Stimulated activated naive CD8-positive, alpha-beta T cell treated with anti-CD3 and anti-CD28 coated beads, Interleukin-15, amount 100 ng/mL, for 72 hours (primary cell): ENCODE results near the gene HERPUD2.
"Not testable (repeated sequence)": the region's sequence is repeated elsewhere in the genome, so short reads cannot be mapped to it uniquely, and the experiment has no call there.

Experiments used
- ATAC-seq: fragments of 150-1000 bp; cut with Tn5 transposase; 2 replicates; pipeline ENCODE4 v1.10.0; 2021; ENCODE audit warnings: mild to moderate bottlenecking, moderate library complexity
- DNase-seq, 2 donors: peaks; one replicate each; pipeline ENCODE4 v3.0.0; 2021 to 2022
- H3K27ac Mint-ChIP-seq, 2 donors: one replicate each; pipeline ENCODE4 v1.8.0; 2022; ENCODE audit warnings: mild to moderate bottlenecking in 2 of 2, mixed read lengths in 2 of 2, moderate library complexity in 2 of 2
- H3K27me3 Mint-ChIP-seq: one replicate; pipeline ENCODE4 v1.8.0; 2022; ENCODE audit warnings: mixed read lengths
- H3K4me1 Mint-ChIP-seq: one replicate; pipeline ENCODE4 v1.8.0; 2022; ENCODE audit warnings: mild to moderate bottlenecking, mixed read lengths
- H3K4me3 Mint-ChIP-seq, 2 donors: one replicate each; pipeline ENCODE4 v1.8.0; 2022; ENCODE audit warnings: mild to moderate bottlenecking in 2 of 2, mixed read lengths in 2 of 2, moderate library complexity in 1 of 2
- H3K9me3 Mint-ChIP-seq, 2 donors: one replicate each; pipeline ENCODE4 v1.8.0; 2022; ENCODE audit warnings: mixed read lengths in 2 of 2

HERPUD2 gene

GRCh38 chr7:35699796-35700305, 4.9 kb upstream of the HERPUD2 start:
- Mint-ChIP-seq H3K9me3 (no peaks in the 10 kb centered on the region), H3K4me3 (no peak overlapping the region), H3K4me1 (peaks cover 37% of the 10 kb centered on the region), H3K27ac (no peak overlapping the region), H3K27me3 (no peaks in the 10 kb centered on the region)
- ATAC-seq: no peak
- no peak for DNase-seq

- not testable (repeated sequence) for H3K9me3 Mint-ChIP-seq, DNase-seq, ATAC-seq, H3K4me3 Mint-ChIP-seq, H3K27ac Mint-ChIP-seq, H3K27me3 Mint-ChIP-seq
- peaks cover 42% of the 10 kb centered on the region for H3K4me1 Mint-ChIP-seq
These were observed 3.4 kb upstream of the HERPUD2 start for GRCh38 chr7:35698382-35698781.

GRCh38 chr7:35697414-35698175, 2.7 kb upstream of the HERPUD2 start:
- peaks cover 50% of the 10 kb centered on the region for H3K4me1 Mint-ChIP-seq
- no peak overlapping the region for H3K4me3 Mint-ChIP-seq

GRCh38 chr7:35695987-35696386, 1.1 kb upstream of the HERPUD2 start:
- Mint-ChIP-seq H3K4me1 (peaks cover 54% of the 10 kb centered on the region), H3K9me3 (no peaks in the 10 kb centered on the region), H3K4me3 (peak overlapping the region; percentile 92 to 97), H3K27me3 (no peaks in the 10 kb centered on the region), H3K27ac (peak overlapping the region; percentile 99)
- DNase-seq (no peak), ATAC-seq (no peak)

More at GRCh38 chr7:35697414-35698175, 2.7 kb upstream of the HERPUD2 start:
- Mint-ChIP-seq H3K27me3 (no peaks in the 10 kb centered on the region), H3K9me3 (no peaks in the 10 kb centered on the region), H3K27ac (no peak overlapping the region)
- DNase-seq (no peak), ATAC-seq (no peak)

GRCh38 chr7:35695473-35695850, 527 bp upstream of the HERPUD2 start:
- peak in 1 of 2 donors; percentile 42 for DNase-seq

GRCh38 chr7:35694161-35694783, 663 bp downstream of the HERPUD2 start:
- Mint-ChIP-seq H3K4me3 (peak overlapping the region; percentile 92 to 97), H3K27me3 (no peaks in the 10 kb centered on the region), H3K9me3 (no peaks in the 10 kb centered on the region), H3K27ac (peak overlapping the region; percentile 92 to 95), H3K4me1 (peaks cover 60% of the 10 kb centered on the region)
- DNase-seq (peak in 1 of 2 donors; percentile 34), ATAC-seq (peak; percentile 16)

More at GRCh38 chr7:35695473-35695850, 527 bp upstream of the HERPUD2 start:
- peak overlapping the region; percentile 99 for H3K27ac Mint-ChIP-seq
- no peaks in the 10 kb centered on the region for H3K27me3 Mint-ChIP-seq
- no peaks in the 10 kb centered on the region for H3K9me3 Mint-ChIP-seq
- H3K4me3 Mint-ChIP-seq: peak overlapping the region; percentile 92 to 97
- ATAC-seq: peak; percentile 63
- peaks cover 54% of the 10 kb centered on the region for H3K4me1 Mint-ChIP-seq

GRCh38 chr7:35691827-35692307, 3.1 kb downstream of the HERPUD2 start:
- ATAC-seq (peak; percentile 37), DNase-seq (peak; percentile 26 to 34)
- H3K27ac Mint-ChIP-seq: peak overlapping the region; percentile 50 to 87
- peaks cover 73% of the 10 kb centered on the region for H3K4me1 Mint-ChIP-seq
- no peaks in the 10 kb centered on the region for H3K27me3 Mint-ChIP-seq
- H3K9me3 Mint-ChIP-seq: no peaks in the 10 kb centered on the region
- peak overlapping the region; percentile 92 to 97 for H3K4me3 Mint-ChIP-seq

GRCh38 chr7:35691366-35691765, 3.6 kb downstream of the HERPUD2 start:
- H3K27ac Mint-ChIP-seq: peak overlapping the region; percentile 79 to 87
- peaks cover 70% of the 10 kb centered on the region for H3K4me1 Mint-ChIP-seq
- no peak for ATAC-seq
- peak overlapping the region; percentile 92 to 97 for H3K4me3 Mint-ChIP-seq
- no peaks in the 10 kb centered on the region for H3K27me3 Mint-ChIP-seq
- DNase-seq: no peak
- no peaks in the 10 kb centered on the region for H3K9me3 Mint-ChIP-seq

GRCh38 chr7:35690614-35691013, 4.3 kb downstream of the HERPUD2 start:
- not testable (repeated sequence) for H3K27me3 Mint-ChIP-seq, H3K9me3 Mint-ChIP-seq, ATAC-seq, DNase-seq
- peak overlapping the region in 1 of 2 donors; percentile 95 for H3K27ac Mint-ChIP-seq
- H3K4me1 Mint-ChIP-seq: peaks cover 62% of the 10 kb centered on the region
- H3K4me3 Mint-ChIP-seq: peak overlapping the region; percentile 92 to 97

- no peak for DNase-seq
- Mint-ChIP-seq H3K9me3 (no peaks in the 10 kb centered on the region), H3K27ac (no peak overlapping the region), H3K4me3 (no peak overlapping the region), H3K4me1 (peaks cover 68% of the 10 kb centered on the region), H3K27me3 (no peaks in the 10 kb centered on the region)
- ATAC-seq: no peak
These were observed 9.2 kb downstream of the HERPUD2 start for GRCh38 chr7:35685781-35686180.

GRCh38 chr7:35681231-35682029, 13.5 kb downstream of the HERPUD2 start:
- Mint-ChIP-seq H3K4me3 (peak overlapping the region; percentile 2 to 60), H3K27me3 (no peaks in the 10 kb centered on the region), H3K4me1 (peaks cover 71% of the 10 kb centered on the region), H3K27ac (no peak overlapping the region), H3K9me3 (no peaks in the 10 kb centered on the region)
- ATAC-seq (peak; percentile 57), DNase-seq (no peak)

GRCh38 chr7:35680403-35681013, 14.4 kb downstream of the HERPUD2 start:
- Mint-ChIP-seq H3K4me3 (peak overlapping the region in 1 of 2 donors; percentile 6), H3K9me3 (no peaks in the 10 kb centered on the region), H3K27ac (peak overlapping the region in 1 of 2 donors; percentile 82), H3K27me3 (no peaks in the 10 kb centered on the region), H3K4me1 (peaks cover 76% of the 10 kb centered on the region)
- ATAC-seq: peak; percentile 50
- no peak for DNase-seq

- H3K27ac Mint-ChIP-seq: peak overlapping the region; percentile 4 to 73
- H3K9me3 Mint-ChIP-seq: no peaks in the 10 kb centered on the region
- peaks cover 66% of the 10 kb centered on the region for H3K4me1 Mint-ChIP-seq
These were observed 17.2 kb downstream of the HERPUD2 start for GRCh38 chr7:35677582-35678356.

GRCh38 chr7:35676211-35676610, 18.7 kb downstream of the HERPUD2 start:
- Mint-ChIP-seq H3K4me3 (no peak overlapping the region), H3K9me3 (no peaks in the 10 kb centered on the region), H3K27me3 (no peaks in the 10 kb centered on the region), H3K27ac (no peak overlapping the region), H3K4me1 (peaks cover 54% of the 10 kb centered on the region)
- DNase-seq (no peak), ATAC-seq (no peak)

More at GRCh38 chr7:35677582-35678356, 17.2 kb downstream of the HERPUD2 start:
- DNase-seq (no peak), ATAC-seq (peak; percentile 71)
- H3K27me3 Mint-ChIP-seq: no peaks in the 10 kb centered on the region
- H3K4me3 Mint-ChIP-seq: peak overlapping the region in 1 of 2 donors; percentile 13
